Body of pancreas (tissue), 4 donors: ENCODE results near the gene GDPGP1.

Experiments used
- POLR2A ChIP-seq, 3 donors: fragments of 450-650 bp; IDR thresholded peaks; one replicate each; pipeline ENCODE4 v1.6.1; 2016; ENCODE audit warnings: antibody characterized with exemption in 3 of 3, mild to moderate bottlenecking in 2 of 3
- TF ChIP-seq, protein P1 (sequence below), 7 experiments: fragments of 450-650 bp in 4 of 7; fragments of 200-600 bp in 3 of 7; sonication (generic) in 3 of 7; IDR thresholded peaks; one replicate each; pipeline ENCODE4 v1.5.1; 2016 to 2019; ENCODE audit warnings: antibody characterized with exemption in 7 of 7

DNA sequence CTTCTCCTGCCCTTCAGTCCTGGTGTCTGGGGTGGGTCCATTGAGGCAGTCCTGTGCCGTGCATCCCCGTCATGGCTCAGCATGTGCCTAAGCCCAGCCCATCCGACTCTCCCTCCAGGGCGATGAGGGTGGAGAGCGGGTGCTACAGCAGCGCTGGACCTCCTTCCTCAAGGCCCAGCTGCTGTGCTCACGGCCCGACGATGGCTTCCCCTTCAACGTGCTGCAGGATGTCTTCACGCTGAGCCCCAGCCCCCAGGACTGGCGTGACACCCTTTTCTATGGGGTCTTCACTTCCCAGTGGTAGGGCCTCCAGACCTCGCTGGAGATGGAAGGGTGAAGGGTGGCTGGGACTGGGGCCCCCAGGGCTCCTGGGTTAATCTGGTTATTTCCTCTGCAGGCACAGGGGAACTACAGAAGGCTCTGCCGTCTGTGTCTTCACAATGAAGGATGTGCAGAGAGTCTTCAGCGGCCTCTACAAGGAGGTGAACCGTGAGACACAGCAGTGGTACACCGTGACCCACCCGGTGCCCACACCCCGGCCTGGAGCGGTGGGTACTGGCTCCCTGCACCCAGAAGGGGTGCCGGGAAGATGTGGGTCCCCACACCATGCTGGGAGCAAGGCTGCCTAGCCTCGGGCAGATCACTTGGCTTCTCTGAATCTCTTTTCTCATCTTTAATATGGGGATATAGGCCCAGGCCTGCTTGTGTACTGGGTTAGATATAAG, 10.4 kb upstream of the GDPGP1 start:
- TF ChIP-seq, protein P1, sequence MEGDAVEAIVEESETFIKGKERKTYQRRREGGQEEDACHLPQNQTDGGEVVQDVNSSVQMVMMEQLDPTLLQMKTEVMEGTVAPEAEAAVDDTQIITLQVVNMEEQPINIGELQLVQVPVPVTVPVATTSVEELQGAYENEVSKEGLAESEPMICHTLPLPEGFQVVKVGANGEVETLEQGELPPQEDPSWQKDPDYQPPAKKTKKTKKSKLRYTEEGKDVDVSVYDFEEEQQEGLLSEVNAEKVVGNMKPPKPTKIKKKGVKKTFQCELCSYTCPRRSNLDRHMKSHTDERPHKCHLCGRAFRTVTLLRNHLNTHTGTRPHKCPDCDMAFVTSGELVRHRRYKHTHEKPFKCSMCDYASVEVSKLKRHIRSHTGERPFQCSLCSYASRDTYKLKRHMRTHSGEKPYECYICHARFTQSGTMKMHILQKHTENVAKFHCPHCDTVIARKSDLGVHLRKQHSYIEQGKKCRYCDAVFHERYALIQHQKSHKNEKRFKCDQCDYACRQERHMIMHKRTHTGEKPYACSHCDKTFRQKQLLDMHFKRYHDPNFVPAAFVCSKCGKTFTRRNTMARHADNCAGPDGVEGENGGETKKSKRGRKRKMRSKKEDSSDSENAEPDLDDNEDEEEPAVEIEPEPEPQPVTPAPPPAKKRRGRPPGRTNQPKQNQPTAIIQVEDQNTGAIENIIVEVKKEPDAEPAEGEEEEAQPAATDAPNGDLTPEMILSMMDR (IDR thresholded peaks at IDR 0.05) = no peak
- TF ChIP-seq POLR2A (IDR thresholded peaks at IDR 0.05) = no peak
